ENCODE data around the gene C1QTNF7. TPM values are rescaled to one million over a fixed set of nuclear protein-coding genes. Genes with fewer than 3 reads are reported as not detected.

C1QTNF7 gene
- total RNA-seq, 1 donor: 0.18 TPM

DNA sequence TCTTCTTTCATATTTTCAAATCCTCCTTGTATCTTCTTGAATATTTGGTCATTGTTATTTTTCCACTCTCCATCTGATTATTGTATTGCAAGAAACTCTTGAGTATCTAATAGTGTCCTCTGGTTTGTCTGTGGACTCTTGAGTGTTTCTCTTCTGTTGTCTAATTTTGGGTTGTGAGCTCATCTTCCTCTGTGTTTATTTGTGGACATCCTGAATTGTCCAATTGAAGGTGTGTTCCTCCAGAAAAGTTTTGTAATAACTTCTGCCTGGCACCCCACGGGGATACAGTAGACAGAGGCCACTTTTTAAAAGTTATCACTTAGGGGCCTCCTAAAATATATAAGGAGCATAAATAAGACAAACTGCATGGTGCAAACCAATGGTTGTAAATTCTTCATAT, 38.8 kb downstream of the C1QTNF7 start:
- DNase-seq (ENCODE audit: low read depth): no peak
- no peak overlapping the region for H3K4me3 ChIP-seq (ENCODE audit: low read depth, low read length)
- TF ChIP-seq, protein P1, sequence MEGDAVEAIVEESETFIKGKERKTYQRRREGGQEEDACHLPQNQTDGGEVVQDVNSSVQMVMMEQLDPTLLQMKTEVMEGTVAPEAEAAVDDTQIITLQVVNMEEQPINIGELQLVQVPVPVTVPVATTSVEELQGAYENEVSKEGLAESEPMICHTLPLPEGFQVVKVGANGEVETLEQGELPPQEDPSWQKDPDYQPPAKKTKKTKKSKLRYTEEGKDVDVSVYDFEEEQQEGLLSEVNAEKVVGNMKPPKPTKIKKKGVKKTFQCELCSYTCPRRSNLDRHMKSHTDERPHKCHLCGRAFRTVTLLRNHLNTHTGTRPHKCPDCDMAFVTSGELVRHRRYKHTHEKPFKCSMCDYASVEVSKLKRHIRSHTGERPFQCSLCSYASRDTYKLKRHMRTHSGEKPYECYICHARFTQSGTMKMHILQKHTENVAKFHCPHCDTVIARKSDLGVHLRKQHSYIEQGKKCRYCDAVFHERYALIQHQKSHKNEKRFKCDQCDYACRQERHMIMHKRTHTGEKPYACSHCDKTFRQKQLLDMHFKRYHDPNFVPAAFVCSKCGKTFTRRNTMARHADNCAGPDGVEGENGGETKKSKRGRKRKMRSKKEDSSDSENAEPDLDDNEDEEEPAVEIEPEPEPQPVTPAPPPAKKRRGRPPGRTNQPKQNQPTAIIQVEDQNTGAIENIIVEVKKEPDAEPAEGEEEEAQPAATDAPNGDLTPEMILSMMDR (IDR thresholded peaks at IDR 0.05; ENCODE audit: insufficient read depth, low read length): no peak

DNA sequence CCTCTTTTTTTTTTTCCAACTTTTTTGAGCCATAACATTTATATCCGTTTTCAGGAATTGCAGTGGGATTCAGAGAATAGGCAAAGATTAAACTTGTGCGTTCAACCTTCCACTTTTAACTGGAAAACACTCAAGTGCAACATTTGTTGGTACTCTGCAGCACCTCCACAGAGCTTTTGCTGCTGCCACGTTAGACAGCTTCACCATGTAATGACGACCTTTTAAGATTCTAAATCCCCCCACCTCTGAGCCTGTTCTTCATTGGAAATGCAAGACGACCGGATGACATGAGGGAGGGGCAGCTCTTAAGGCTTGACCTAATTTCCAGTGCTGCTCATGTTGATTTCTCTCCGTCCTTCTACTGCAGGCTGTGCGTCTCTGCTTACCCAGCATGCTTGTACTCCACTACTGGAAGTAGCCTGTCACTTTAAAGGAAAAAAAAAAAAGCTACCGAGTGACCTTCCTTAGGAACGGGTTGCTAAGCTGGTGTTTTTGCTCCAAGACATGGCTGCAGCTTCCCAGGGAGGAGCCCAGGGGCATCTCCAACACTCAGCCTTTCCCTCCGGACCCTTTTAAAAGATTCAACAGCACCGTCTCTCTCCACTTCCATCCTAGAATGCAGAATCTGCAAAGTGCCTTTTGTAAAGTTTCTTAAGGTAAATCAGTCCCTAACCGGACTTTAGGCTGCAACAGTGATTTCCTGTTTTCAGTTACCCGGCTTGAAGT, 41.7 kb downstream of the C1QTNF7 start, which contains the start of gene CC2D2A:
CC2D2A (plus strand) TSS at position 481 of the 726 bp plus-strand sequence. CDS start 6,051 bp downstream, outside the sequence.
- peak; percentile 64 for DNase-seq (ENCODE audit: low read depth)
- TF ChIP-seq, protein P1 (IDR thresholded peaks at IDR 0.05; ENCODE audit: insufficient read depth, low read length): no peak
- H3K4me3 ChIP-seq (ENCODE audit: low read depth, low read length): peak within 1 kb of the TSS; percentile 72

DNA sequence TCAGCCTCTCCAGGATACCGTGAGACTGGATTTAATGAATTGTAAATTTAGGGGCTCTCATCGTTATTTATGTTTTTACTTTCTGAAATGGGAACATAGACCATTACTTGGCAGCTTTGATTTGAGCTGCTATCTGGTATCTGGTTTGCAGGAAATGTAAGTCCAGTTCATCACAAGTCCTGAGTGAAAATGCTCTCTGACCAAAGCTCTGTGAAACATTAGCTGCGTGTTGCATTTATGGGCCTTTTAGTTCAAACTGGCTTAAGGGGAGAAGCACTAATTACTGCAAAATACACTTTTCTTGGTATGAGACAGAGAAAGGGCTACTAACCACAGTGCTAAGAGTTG, 42.3 kb downstream of the C1QTNF7 start:
- DNase-seq (ENCODE audit: low read depth): no peak
- TF ChIP-seq, protein P1 (IDR thresholded peaks at IDR 0.05; ENCODE audit: insufficient read depth, low read length): no peak
- H3K4me3 ChIP-seq (ENCODE audit: low read depth, low read length): peak overlapping the region; percentile 72

DNA sequence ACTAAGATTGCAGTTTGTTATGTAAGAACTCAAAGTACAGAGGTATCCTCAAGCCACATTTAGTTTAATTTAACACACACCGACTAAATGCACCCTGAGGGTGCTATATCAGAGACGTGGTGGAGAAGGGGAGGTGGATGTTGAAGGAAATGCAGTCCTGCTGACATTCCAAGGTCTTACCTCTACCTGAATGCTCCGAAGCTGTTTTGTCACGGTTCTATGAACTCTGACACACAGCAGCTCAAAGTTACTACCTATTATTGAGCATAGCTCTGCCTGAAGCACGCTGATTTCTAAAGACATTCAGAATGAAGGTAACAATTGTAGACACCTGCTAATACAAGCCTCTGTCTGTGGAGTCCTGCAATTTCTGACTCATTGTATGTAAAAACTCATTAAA, 48.6 kb downstream of the C1QTNF7 start:
- TF ChIP-seq, protein P1 (IDR thresholded peaks at IDR 0.05; ENCODE audit: insufficient read depth, low read length): no peak
- no peak for DNase-seq (ENCODE audit: low read depth)
- H3K4me3 ChIP-seq (ENCODE audit: low read depth, low read length): no peak overlapping the region

DNA sequence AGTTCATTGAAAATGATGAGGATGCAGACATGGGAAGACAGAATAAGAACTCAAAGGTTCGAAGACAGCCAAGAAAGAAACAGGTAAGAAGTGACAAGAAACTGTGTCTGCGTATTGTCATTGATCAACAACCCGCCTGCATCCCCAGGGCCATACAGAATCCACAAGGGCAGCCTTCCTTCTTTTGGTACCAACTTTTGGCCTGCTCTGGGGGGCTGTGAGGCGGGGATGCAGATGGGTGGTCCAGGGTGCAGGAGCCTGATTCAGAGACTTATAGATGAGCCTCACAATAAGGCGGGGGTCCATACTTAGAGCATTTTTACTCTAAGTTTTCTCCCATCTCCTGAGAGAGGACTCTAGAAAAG, 50.9 kb downstream of the C1QTNF7 start:
- TF ChIP-seq, protein P1 (IDR thresholded peaks at IDR 0.05; ENCODE audit: insufficient read depth, low read length): no peak
- no peak overlapping the region for H3K4me3 ChIP-seq (ENCODE audit: low read depth, low read length)
- DNase-seq (ENCODE audit: low read depth): no peak

DNA sequence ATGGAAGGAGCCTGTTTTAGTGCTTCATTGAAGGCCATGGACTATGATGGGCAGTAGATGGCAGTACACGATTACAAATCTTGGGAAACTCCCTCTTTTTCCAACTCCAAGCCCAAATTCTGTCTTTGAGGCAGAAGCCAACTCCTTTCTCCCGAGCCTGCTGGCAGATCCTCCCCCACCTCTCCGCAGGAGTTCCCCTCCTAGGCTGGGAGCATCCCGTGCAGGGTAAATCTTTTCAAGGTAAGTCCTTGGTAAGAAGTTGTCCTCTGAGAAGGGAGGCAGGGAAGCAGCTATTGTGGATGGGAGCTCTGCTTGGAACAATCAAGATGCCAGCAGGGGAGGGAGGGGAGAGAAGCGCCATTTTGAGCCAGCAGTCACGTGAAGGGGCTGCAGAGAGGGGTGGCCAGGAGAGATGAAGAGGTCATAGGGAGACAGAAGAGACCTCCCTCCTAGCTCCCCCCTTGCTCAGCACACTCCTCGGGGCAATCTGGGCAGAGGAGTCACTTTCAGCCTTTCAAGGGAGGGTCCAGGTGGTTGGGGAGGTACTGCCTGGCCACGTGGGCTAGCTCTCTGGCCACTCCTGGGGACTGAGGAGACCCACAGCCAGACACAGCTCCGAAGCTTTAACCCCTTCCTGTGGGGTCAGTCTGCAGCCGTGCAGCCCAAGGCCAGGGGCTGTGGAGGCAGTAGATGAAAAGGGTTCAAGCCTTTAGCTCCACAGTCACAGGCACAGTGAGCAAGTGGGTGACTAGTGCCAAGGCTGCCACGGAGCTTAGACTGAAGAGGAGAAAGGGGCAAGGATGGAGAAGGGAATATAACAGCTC, 51.5 kb downstream of the C1QTNF7 start:
- H3K4me3 ChIP-seq (ENCODE audit: low read depth, low read length): peak overlapping the region; percentile 84
- TF ChIP-seq, protein P1 (IDR thresholded peaks at IDR 0.05; ENCODE audit: insufficient read depth, low read length): peak; percentile 79
- DNase-seq (ENCODE audit: low read depth): peak; percentile 95
